NB4 (cell line): Measurements from ENCODE around the gene DNAI7.

Experiments used
- DNase-seq: peaks from one replicate; pipeline ENCODE4 v3.0.0; 2010; ENCODE audit warnings: low read depth
- H3K4me3 ChIP-seq: one replicate; pipeline ENCODE4 v1.5.1; 2011; ENCODE audit warnings: mild to moderate bottlenecking, low read depth, low read length, moderate library complexity
- MYC ChIP-seq: IDR thresholded peaks from 2 replicates; pipeline ENCODE4 v1.6.1; 2011; ENCODE audit warnings: low read depth, low read length
- POLR2A ChIP-seq: IDR thresholded peaks from 2 replicates; pipeline ENCODE4 v1.6.1; 2011; ENCODE audit warnings: mild to moderate bottlenecking; ENCODE audit not compliant: insufficient read length; ENCODE audit errors: extremely low read depth
- TF ChIP-seq, protein P1 (sequence below): IDR thresholded peaks from 2 replicates; pipeline ENCODE4 v1.6.1; 2011; ENCODE audit warnings: low read depth, low read length
- TF ChIP-seq, protein P2 (sequence below): IDR thresholded peaks from one replicate; pipeline ENCODE4 v1.5.1; 2012; ENCODE audit warnings: low read depth, low read length

DNAI7 gene

DNA sequence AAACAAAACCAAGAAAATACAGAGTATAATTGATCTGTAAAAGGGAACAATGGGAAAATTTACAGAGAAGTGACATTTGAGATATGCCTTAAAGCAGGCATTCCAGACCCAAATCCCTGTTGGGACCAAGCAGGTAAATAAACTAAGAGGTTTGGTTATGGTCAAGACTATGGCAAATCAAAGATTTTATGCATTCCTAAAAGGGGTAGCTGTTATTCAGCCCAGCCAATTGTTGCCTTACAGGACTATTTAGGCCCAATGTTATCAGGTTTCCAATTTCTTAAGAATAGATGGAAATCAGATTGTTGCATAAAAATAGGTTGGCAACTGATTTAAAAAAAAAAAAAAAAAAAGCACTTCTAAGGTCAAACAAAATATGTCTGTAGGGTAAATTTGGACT, 5.3 kb downstream of the DNAI7 start:
- DNase-seq = no peak
- no peak overlapping the region for H3K4me3 ChIP-seq
- TF ChIP-seq MYC (no peak), POLR2A (no peak)
- TF ChIP-seq, protein P1, sequence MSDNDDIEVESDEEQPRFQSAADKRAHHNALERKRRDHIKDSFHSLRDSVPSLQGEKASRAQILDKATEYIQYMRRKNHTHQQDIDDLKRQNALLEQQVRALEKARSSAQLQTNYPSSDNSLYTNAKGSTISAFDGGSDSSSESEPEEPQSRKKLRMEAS = no peak
- TF ChIP-seq, protein P2, sequence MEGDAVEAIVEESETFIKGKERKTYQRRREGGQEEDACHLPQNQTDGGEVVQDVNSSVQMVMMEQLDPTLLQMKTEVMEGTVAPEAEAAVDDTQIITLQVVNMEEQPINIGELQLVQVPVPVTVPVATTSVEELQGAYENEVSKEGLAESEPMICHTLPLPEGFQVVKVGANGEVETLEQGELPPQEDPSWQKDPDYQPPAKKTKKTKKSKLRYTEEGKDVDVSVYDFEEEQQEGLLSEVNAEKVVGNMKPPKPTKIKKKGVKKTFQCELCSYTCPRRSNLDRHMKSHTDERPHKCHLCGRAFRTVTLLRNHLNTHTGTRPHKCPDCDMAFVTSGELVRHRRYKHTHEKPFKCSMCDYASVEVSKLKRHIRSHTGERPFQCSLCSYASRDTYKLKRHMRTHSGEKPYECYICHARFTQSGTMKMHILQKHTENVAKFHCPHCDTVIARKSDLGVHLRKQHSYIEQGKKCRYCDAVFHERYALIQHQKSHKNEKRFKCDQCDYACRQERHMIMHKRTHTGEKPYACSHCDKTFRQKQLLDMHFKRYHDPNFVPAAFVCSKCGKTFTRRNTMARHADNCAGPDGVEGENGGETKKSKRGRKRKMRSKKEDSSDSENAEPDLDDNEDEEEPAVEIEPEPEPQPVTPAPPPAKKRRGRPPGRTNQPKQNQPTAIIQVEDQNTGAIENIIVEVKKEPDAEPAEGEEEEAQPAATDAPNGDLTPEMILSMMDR = no peak

DNA sequence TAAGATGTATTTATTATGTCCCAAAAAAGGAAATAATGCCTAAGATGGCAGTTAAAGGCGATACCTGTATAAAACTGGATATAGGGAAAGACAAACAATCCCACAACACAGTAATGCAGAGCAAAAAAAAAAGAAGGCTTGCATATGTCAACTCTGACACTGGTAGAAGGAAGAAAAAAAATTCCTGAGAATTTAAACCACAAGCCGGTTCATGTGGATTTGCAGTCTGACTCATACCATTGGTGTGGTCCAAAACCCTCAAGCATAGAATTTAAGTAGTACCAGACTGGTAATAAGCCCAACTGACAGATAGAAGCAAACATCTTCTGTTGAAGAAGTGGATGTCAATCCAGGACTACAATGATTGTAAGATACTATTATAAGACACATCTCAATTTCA, 7.2 kb downstream of the DNAI7 start:
- TF ChIP-seq, protein P2 = no peak
- TF ChIP-seq POLR2A (no peak), MYC (no peak)
- TF ChIP-seq, protein P1 = no peak
- no peak overlapping the region for H3K4me3 ChIP-seq
- no peak for DNase-seq

DNA sequence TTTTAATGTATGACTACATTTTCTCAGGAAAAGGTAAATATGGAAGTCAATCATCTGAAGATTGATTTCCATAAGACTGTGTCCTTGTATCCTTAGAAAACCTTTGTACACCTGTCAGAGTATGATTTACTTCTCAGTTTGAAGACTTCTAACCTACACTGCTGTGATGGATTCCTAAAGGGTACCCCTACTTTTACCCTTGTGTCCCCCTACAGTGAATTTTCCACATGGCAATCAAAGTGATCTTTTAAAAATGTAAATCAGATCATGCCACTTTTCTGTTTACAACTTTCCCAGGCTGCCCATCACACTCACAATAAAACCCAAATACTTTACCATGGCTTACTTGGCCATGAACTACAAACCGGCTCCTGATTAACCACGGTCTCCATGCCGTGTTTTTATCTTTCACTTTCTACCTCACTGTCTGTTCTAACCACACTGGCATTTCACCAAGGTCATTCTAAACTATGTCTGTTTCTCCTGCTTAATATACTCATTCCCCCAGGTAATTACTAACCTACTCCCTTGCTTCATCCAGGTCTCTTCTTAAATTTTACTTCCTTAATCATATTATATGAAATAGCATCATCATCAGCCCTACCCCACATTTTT, 8.1 kb downstream of the DNAI7 start:
- DNase-seq = no peak
- H3K4me3 ChIP-seq = no peak overlapping the region
- no peak for TF ChIP-seq POLR2A
- TF ChIP-seq, protein P2 = no peak
- no peak for TF ChIP-seq MYC
- TF ChIP-seq, protein P1 = no peak

DNA sequence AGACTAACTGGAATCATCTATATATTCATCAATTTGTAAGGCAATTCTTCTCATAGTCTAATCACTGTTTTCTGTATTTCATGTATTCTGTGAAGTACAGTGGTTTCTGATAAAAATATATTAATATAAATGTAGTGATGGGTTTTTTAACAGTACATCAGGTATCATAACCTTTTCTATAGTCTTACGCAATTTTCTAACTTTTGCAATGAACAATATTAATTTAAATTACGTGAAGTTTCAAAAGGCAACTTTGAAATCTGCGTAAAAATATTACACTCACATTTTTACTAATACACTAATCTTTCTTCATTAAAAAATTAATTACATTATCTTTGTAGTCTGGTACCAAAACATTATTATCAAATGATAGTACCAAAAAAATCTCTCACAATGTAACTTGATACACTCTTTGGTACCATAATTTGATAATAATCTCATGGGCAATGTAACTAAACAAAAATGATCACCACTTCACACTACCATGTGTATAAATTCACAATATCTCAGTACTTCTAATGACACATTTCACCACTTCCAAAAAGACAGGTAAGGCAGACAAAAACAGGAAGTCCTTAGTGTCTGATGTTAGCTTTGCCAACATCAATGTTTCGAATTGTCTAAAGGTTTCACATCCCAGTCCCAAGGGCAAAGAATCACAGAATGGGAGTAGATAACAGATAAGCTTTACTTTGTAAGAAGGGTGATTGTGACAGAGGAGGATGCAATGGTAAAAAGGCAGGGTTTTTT, 8.7 kb downstream of the DNAI7 start:
- H3K4me3 ChIP-seq = no peak overlapping the region
- TF ChIP-seq, protein P1 = no peak
- TF ChIP-seq, protein P2 = no peak
- no peak for TF ChIP-seq POLR2A
- no peak for TF ChIP-seq MYC
- no peak for DNase-seq

DNA sequence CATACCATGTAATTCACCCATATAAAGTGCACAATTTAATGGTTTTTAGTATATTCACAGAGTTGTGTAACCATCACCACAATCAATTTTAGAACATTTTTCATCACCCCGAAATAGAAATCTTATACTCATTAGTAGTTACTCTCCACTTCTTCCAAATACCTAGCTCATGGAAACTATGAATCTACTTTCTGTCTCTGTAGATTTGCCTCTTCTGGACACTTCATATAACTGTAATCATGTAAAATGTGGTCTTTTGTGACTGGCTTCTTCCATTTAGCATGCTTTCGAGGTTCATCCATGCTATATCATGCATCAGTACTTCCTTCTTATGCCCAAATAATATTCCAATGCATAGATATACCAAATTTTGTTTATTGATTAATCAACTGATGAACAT, 10.8 kb downstream of the DNAI7 start:
- TF ChIP-seq POLR2A = no peak
- TF ChIP-seq, protein P2 = no peak
- TF ChIP-seq MYC = no peak
- TF ChIP-seq, protein P1 = no peak

More for the DNA sequence above, 10.8 kb downstream of the DNAI7 start:
- DNase-seq = no peak
- no peak overlapping the region for H3K4me3 ChIP-seq
